EL (cell line): ENCODE results near the gene SFTPD.
"Not testable (repeated sequence)": the region's sequence is repeated elsewhere in the genome, so short reads cannot be mapped to it uniquely, and the experiment has no call there.

Source experiments
- DNase-seq: peaks from one replicate; pipeline ENCODE4 v3.0.0-alpha.2; 2016

Gene SFTPD

DNA sequence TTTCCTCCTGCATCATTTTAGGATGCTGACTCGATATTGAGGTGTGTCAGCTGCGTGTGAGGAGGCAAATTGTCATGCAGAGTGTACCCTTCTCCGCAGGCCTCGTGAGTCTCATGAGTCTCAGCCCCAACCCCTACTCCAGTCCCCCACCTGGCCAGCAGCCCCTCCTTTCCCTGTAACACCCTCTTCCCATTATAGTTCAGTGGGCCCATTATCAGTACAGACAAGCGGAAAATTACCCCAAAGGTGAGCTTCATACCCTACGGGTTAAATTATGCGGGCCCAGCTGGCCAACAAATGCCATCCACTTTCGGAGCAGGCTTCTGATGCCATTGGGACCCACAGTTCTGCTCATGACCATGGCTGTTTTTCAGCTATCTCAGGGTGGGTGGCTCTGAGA, 25.2 kb downstream of the SFTPD start:
- no peak for DNase-seq

DNA sequence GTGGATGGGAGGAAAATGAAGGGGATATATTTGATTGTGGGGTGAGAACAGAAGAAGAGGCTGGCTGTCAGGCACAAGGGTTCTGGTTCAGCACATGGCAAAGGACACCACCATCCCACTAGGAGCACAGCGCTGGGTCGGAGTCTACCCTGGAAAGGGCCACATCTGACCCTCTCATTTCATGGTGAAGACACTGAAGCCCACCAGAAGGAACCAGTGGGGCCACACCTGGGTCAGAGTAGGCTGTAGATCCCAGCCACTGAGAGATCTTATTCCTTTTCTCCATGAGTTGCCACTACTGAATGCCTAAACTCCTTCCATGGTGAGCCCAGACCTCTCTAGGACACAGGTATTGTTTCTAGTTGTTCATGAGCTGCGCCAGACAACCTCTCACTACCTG, 25.8 kb downstream of the SFTPD start:
- DNase-seq, result no peak

DNA sequence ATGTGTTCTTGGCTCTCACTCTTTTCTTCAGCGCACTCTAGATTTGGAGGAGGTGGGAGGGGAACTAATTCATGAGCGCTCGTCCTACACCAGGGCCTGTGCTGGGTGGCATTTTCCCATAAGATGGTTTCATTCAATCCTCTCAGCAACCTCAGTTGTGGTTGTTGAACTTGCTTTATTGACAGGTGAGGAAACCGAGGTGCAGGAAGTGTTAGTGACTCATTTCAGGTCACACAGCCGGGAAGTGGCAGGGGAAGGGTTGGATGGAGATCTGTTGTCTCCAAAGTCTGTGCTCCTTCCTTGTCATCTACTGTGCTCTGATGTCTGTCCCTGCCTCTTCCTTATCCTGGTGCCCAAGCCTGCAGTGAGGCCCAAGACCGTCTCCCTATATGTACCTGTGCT, 26.9 kb downstream of the SFTPD start:
- not testable (repeated sequence) for DNase-seq

DNA sequence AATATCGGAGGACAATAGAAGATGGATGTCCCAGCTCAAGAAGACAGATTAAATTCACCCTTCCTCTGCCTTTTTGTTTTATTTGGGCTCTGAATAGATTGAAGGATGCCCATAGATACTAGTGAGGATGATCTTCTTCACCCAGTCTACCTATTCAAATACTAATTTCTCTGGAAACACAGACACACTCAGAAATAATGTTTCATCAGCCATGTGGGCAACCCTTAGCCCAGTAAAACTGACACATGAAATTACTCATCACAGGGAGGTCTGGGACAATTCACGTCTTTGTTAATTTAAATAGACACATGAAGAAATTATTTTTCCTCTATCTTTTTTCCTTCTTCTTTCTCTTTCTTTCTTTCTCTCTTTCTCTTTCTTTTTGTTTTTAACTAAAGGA, 33.1 kb downstream of the SFTPD start:
- not testable (repeated sequence) for DNase-seq

DNA sequence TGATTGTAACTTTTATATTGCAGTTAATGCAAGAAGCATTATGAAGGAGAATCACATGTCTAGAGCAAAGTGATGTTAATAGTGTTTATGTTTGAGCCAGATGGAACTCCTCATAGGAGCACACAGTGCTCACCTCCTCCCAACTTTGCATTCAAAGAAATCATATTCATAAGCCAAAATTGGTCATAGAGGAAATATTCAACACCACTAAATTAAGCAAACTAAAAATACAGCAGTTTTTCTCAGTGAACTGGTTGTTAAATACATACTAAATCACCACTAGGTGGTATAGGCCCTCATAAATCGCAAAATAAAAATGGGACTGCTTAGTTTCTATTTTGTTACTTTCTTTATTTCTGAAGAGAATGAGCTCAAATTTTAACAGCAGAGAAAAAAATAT, 34.4 kb downstream of the SFTPD start:
- not testable (repeated sequence) for DNase-seq

DNA sequence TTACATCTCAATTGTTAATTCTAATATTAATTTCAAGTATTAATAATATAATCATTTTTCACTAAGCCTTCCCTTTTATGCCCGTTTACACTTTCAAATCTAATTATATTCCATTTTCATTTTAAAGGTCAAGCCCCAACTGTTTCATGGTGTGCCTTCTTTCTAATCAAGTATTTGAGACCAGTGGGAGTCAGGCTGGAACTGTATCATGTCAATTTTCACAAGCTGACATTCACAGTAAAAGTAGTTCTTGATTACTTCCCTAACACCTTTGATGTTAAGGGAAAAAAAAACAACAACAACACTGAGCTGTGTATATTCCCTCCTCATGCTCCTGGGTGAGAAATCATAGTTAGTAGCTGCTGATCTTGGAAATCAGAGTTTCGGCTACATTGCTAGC, 38.1 kb downstream of the SFTPD start:
- DNase-seq, result no peak

DNA sequence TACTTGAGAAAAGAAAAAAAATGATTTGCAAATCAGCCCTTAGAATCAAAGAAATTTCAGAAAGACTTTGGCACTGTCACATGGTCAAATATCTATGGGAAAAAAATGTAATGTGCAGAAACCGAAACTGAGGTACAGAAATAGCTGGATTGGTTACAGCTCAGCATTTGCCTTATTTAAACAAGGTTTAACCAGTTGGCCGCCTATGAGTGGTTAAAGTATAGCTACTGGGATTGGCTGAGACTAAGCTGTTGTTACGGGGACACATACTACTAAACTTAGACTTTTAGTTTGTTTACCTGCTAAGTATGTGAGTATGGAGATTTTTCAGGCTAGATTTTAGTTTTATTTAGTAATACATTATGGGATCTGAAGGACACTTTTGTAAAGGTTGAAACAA, 38.6 kb downstream of the SFTPD start:
- DNase-seq, result no peak

DNA sequence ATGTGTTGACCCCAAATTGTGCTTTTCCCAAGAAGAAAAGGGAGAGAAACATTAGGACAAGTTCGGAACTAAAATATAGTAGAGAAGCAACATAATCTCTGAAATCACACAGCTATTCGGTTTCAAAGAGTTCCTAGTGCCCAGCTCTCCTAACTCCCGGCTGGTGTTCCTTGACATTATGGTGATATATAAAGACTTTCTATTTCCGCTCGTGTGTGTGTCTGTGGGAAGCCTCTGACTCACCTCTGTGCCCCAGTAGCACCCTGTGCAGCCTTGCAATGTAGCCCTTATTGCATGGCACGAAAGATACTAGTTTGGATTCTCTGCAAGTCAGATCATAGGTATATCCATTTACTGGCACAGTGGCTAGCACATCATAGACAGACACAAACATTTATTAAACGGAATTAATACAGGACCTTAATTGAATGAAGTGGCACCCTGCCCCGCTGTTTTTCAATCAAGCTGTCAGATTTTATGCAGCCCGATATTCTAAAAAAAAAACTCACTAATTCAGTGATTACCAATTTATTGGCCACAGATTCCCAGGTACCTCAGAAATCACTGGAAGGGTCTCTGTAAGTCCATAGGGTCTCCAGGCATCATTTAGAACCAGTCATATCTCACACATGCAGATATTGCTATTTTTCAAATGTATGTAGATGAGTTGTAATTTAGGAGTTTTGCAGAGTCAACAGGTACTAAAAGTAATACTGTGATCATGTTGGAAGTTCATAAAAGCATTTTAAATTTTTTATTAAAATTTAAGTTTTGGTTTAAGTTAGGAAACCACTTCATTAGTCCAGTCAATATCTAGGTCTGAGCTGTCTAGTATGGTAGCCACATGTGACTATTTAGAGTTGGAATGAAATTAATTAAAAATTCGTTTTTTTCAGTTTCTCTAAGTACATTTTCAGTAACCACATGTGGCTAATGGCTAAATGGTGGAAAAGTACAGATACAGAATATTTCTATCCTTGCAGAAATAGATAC, 43.3 kb downstream of the SFTPD start:
- DNase-seq, result peak; percentile 60

DNA sequence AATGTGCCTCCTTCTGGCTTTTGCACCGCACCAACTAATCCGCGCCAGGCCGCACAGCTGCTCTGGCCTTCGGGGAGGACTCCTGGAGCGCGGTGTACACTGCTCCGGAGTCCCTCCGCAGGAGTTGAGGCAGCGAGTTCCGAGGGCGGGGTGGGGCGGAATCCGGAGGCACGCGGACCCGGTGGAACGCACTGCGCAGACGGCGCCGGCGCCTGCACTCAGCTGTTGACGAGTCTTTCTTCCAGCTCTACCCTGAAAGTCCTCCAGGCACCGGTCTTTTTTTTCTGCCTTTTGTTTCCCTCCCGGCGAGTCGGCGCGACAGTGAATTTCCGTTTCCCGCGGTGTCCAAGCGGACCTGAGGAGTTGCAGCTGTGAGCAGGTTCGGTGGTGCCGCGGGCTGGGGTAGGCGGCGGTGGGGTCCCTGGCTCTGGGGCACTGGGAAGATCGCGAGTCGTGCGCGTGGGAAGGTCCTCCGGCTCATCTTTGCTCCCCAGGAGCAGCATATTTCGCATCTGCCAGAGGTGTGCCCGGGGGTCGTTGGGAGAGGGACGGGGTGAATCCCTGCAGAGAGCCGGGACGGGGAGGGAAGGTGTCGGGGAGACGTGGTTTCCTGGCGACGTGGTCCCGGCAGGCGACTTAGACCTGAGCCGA, 44.1 kb downstream of the SFTPD start:
- DNase-seq, result peak; percentile 78

DNA sequence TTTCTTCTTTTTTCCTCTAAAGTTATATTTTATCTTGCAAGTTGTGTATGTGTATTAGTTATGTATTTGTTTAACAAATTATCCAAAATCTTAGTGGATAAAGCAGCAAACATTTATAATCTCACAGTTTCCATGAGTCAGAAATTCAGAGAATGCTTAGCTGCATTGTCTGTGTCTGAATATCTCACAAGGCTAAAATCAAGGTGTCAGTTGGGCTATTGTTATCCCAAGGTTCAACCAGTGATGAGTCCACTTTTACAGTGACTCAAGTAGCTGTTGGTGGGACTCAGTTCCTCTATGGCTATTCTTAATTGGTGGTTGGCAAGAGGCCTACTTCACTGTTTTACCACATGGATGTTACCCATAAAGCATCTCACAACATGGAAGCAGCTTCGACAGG, 47.3 kb downstream of the SFTPD start:
- not testable (repeated sequence) for DNase-seq

DNA sequence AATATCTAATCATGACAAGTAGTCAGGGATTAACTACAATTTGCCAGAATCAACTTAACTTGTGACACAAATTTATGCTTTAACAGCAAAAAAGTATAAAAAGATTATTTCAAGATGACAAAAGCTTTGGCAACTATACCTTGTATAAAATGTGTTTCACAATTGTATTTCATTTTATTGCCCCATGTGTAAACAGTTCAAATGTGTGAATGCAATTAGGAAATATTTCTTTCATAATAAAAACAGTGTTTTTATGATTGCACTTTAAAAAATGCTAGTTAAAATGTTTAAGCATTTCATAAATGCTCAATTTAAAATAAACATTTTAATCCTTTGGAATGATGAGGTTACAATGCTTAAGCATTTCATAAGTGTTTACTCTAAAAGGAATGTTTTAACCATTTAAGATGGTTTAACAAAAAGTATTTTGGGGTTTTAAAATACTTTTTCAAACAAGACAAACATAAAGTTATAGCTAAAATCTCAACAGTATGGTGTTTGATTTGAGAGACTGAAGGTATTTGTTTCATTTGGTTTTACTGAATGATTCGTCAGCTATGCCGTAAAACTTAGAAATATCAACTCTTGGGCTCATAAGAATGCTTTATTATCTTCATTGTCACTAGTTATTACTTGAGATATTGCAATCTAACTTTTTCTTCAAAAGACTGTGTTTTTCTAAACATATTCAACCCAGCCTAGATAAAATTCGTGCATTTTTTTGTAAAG, 50.1 kb downstream of the SFTPD start:
- peak; percentile 11 for DNase-seq

DNA sequence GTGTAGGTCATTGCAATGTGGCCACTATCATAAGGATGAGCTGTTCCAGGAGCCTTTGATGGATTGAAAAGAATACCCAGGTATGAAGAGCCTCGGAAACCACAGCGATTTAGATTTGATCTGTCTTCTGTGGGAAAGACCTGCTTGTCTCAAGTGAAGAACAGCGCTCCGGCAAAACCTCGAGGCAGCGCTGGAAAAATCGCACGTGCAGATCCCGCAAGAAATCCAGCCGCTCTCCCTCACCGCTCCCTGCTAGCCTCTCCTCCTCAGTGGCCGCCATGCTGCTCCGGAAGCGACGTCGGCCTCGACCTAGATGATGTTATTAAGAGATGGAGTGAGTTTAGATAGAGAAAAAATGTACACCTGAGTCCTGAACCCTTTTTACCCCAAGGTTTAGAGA, 56.0 kb downstream of the SFTPD start:
- DNase-seq, result not testable (repeated sequence)

DNA sequence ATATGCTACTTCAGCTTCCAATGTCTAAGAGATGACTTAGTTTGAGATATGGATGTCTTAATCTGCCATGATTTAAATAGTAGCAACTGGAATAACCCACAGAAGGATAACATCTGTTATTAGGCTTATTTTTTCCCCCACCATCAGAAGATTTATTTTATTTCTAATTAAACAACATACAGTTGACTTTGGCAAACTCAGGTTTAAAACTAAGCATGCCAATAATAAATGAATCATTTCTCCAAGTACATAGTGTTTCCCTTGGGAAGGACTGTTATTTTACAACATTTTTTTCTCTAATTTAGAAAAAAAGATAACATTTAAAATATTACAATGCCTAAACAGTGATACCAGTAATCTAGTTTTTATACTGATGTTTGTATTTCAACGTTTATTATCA, 58.4 kb downstream of the SFTPD start:
- DNase-seq, result no peak

DNA sequence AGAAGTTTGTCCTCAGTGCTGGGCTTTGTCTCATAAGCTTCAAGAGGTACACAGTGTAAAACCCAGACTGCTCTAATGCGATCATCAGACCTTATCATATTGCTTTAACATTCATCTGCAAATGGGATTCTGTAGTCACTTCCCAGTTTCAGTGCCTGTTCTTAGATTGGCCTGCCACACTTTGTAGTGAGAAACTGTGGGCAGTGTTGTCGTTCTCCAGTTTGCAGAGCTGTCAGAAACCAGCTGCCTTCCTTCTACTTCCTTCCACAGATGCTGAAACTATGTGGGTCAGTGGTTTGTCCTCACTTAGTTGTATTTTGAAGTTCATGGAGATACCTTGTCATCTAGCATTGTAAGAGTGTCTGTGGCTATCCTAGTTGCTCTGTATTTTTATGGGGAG, 59.9 kb downstream of the SFTPD start:
- DNase-seq, result not testable (repeated sequence)
